Tibial artery (tissue), 4 donors: Measurements from ENCODE around the gene APOBEC3B.
"Not testable (repeated sequence)": the region's sequence is repeated elsewhere in the genome, so short reads cannot be mapped to it uniquely, and the experiment has no call there.

Experiments used
- DNase-seq, 2 donors: peaks; one replicate each; pipeline ENCODE4 v3.0.0-alpha.2; 2019
- H3K27ac ChIP-seq, 2 donors: fragments of 200-600 bp; sonication (generic) in 1 of 2; 1 replicate in 1 of 2; 2 replicates in 1 of 2; pipeline ENCODE4 v1.5.1; 2018 to 2019; ENCODE audit warnings: mild to moderate bottlenecking in 1 of 2
- H3K27me3 ChIP-seq, 2 donors: fragments of 200-600 bp; sonication (generic) in 1 of 2; one replicate each; pipeline versions ENCODE4 v1.5.1 to v1.6.0; 2016 to 2019
- H3K36me3 ChIP-seq, 3 donors: fragments of 200-600 bp; sonication (generic) in 2 of 3; one replicate each; pipeline ENCODE4 v1.5.1; 2016 to 2019; ENCODE audit warnings: mild to moderate bottlenecking in 2 of 3
- H3K4me1 ChIP-seq, 4 donors: fragments of 200-600 bp; sonication (generic) in 2 of 4; 1 replicate in 3 of 4; 2 replicates in 1 of 4; pipeline ENCODE4 v1.5.1; 2016 to 2019
- H3K4me3 ChIP-seq, 2 donors: fragments of 200-600 bp; sonication (generic) in 1 of 2; 1 replicate in 1 of 2; 2 replicates in 1 of 2; pipeline ENCODE4 v1.5.1; 2018 to 2019; ENCODE audit warnings: mild to moderate bottlenecking in 2 of 2
- H3K9me3 ChIP-seq, 3 donors: fragments of 200-600 bp; sonication (generic) in 1 of 3; one replicate each; pipeline ENCODE4 v1.5.1; 2016 to 2019
- CTCF ChIP-seq, 2 experiments: fragments of 200-600 bp in 1 of 2; fragments of 450-650 bp in 1 of 2; IDR thresholded peaks; one replicate each; pipeline ENCODE4 v1.5.1; 2017 to 2019; ENCODE audit warnings: antibody characterized with exemption in 2 of 2, mild to moderate bottlenecking in 1 of 2, moderate library complexity in 1 of 2
- intact Hi-C: fragments of 100-400 bp; cut with DNase I; formaldehyde crosslinking; loops from one replicate; pipeline ENCODE4 v1.15.0; 2023; ENCODE audit warnings: low total_unique reads

The APOBEC3B gene

GRCh38 chr22:38955926-38956325, 26.2 kb upstream of the APOBEC3B start:
- H3K27ac ChIP-seq = no peak overlapping the region
- no peak for TF ChIP-seq CTCF (IDR thresholded peaks at IDR 0.05)
- H3K4me1 ChIP-seq = no peaks in the 10 kb centered on the region
- H3K9me3 ChIP-seq = no peaks in the 10 kb centered on the region
- no peak overlapping the region for H3K4me3 ChIP-seq
- intact Hi-C loops = no loop called here
- H3K27me3 ChIP-seq = peaks cover 0 to 22% of the 10 kb centered on the region in 2 donors
- peak in 1 of 2 donors; percentile 45 for DNase-seq
- H3K36me3 ChIP-seq = no peaks in the 10 kb centered on the region

DNA sequence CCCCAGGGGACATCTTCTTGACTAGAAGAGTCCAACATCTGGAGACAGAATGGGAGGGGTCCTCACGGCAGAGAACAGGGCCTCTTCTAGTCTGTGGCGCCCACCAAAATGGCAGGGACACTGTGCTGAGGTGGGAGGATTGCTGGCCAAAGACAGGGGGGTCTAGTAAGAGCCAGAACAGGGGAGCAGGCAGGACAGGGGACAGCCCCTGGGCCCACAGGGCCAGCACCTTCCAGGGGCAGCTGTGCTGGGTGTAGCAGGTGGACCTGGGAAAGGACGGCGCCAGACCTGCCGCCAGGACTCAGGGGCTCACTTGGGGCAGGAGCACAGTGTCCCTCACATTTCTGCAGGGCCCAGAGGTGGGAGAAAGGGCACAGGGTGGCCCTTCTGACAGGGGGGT, 25.6 kb upstream of the APOBEC3B start:
- H3K4me3 ChIP-seq = no peak overlapping the region
- no peaks in the 10 kb centered on the region for H3K36me3 ChIP-seq
- intact Hi-C loops = no loop called here
- no peaks in the 10 kb centered on the region for H3K9me3 ChIP-seq
- no peak for TF ChIP-seq CTCF (IDR thresholded peaks at IDR 0.05)
- peak in 1 of 2 donors; percentile 41 for DNase-seq
- H3K4me1 ChIP-seq = no peaks in the 10 kb centered on the region
- H3K27me3 ChIP-seq = peaks cover 0 to 22% of the 10 kb centered on the region in 2 donors
- no peak overlapping the region for H3K27ac ChIP-seq

DNA sequence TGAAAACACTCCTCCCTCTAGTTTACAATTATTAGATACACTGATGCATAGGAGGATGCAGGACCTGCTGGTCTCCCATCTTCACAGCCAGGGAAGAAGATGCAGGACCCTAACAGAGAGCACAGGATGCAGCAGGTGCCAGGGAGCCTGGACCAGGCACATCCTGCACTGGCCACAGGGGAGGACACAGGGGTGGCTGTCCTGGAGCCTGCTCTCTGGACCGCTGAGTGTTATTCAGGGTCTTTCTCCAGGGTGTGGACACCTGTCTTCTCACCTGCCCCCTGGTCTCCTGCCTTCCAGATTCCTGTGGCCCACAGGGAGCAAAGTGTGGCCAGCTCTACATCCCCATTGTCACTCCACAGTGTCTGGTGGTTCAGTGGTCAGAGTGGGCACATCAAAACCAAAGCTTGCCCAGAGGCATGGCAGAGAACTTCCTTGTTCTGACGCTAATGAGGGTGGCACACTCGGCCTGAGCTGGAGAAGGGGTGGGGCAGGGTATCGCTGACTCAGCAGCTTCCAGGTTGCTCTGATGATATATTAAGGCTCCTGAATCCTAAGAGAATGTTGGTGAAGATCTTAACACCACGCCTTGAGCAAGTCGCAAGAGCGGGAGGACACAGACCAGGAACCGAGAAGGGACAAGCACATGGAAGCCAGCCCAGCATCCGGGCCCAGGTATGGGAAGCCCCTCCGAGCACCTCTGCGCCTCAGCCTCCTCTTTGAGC, 24.9 kb upstream of the APOBEC3B start, which contains the start of gene APOBEC3A:
Gene APOBEC3A, plus strand, starts transcription at position 564 of the 725 bp plus-strand sequence. Its CDS starts 83 bp downstream, at position 647.
- Histone ChIP-seq H3K36me3 (no peaks in the 10 kb centered on the region), H3K9me3 (no peaks in the 10 kb centered on the region), H3K4me3 (no peak within 1 kb of the TSS), H3K27me3 (peaks cover 0 to 22% of the 10 kb centered on the region in 2 donors), H3K27ac (no peak within 1 kb of the TSS), H3K4me1 (no peaks in the 10 kb centered on the region)
- no peak for TF ChIP-seq CTCF (IDR thresholded peaks at IDR 0.05)
- DNase-seq = peak; percentile 43 to 51
- intact Hi-C loops = no loop called here

DNA sequence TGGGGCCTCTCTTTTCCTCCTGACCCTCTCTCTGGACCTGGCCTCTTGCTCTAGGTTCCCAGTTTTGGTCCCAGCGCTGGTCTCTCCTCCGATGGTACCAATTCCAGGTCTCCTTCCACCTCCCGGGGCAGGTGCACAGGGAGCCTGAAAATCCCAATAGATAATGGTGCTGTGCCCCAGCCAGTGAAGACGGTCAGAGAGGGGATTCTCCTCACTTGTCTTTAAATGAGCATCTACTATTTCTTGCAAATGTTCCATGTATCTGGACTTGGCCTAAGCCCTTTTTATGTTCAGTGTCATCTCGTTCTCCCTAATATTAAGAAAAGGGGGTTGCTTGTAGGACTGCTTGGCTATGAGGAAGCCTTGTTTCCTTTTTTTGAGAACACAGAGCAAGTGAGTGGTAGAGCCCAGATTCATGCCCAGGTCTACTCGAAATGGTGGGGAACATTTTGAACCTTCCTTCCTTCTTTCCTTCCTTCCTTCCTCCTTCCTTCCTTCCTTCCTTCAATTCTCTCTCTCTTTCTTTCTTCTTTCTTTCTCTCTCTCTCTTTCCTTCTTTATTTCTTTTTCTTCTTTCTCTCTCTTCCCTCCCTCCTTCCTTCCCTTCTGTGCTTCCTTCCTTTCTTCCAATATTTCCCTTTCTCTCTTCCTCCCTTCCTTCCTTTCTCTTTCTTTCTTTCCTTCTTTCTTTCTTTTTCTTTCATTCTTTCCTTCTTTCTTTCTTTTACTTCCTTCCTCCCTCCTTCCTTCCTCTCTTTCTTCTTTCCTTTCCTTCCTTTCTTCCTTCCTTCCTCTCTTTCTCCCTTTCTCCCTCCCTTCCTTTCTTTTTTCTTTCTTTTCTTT, 24.1 kb upstream of the APOBEC3B start:
- peaks cover 0 to 22% of the 10 kb centered on the region in 2 donors for H3K27me3 ChIP-seq
- H3K9me3 ChIP-seq = no peaks in the 10 kb centered on the region
- H3K27ac ChIP-seq = no peak overlapping the region
- TF ChIP-seq CTCF (IDR thresholded peaks at IDR 0.05) = no peak
- no peak for DNase-seq
- H3K4me1 ChIP-seq = no peaks in the 10 kb centered on the region
- H3K4me3 ChIP-seq = no peak overlapping the region
- intact Hi-C loops = no loop called here
- no peaks in the 10 kb centered on the region for H3K36me3 ChIP-seq

- DNase-seq, intact Hi-C loops, H3K36me3 ChIP-seq, H3K27ac ChIP-seq, H3K4me3 ChIP-seq, H3K4me1 ChIP-seq, H3K9me3 ChIP-seq: not testable (repeated sequence)
- peaks cover 0 to 17% of the 10 kb centered on the region in 2 donors for H3K27me3 ChIP-seq
Measured at GRCh38 chr22:38958651-38958943, 23.6 kb upstream of the APOBEC3B start.

- Histone ChIP-seq H3K9me3 (no peaks in the 10 kb centered on the region), H3K27me3 (peaks cover 0 to 14% of the 10 kb centered on the region in 2 donors), H3K4me1 (no peaks in the 10 kb centered on the region), H3K36me3 (no peaks in the 10 kb centered on the region), H3K27ac (no peak overlapping the region), H3K4me3 (no peak overlapping the region)
- no peak for TF ChIP-seq CTCF (IDR thresholded peaks at IDR 0.05)
- DNase-seq = no peak
- intact Hi-C loops = no loop called here
Measured at GRCh38 chr22:38959590-38959989, 22.6 kb upstream of the APOBEC3B start.

DNA sequence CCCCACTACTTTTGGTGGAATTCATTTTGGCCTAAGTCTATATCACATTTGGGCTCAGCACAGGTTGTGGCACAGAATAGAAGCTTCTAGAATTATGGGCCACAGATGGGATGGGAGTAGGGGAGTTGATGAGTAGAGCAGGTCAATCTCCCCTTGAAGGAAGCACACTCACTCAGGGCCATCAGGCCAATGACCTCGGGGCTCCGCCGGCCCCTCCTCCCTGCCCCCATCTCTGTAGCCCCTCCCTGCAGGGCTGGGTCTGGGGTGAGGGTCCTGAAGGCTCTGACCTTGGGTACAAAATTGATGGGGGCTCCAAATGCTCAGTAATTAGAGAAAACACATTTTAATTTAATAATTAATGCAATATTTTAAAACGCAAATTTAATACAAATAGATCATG, 21.5 kb upstream of the APOBEC3B start:
- H3K27me3 ChIP-seq, H3K4me1 ChIP-seq, H3K36me3 ChIP-seq, H3K9me3 ChIP-seq, DNase-seq, intact Hi-C loops, H3K27ac ChIP-seq, H3K4me3 ChIP-seq: not testable (repeated sequence)

DNA sequence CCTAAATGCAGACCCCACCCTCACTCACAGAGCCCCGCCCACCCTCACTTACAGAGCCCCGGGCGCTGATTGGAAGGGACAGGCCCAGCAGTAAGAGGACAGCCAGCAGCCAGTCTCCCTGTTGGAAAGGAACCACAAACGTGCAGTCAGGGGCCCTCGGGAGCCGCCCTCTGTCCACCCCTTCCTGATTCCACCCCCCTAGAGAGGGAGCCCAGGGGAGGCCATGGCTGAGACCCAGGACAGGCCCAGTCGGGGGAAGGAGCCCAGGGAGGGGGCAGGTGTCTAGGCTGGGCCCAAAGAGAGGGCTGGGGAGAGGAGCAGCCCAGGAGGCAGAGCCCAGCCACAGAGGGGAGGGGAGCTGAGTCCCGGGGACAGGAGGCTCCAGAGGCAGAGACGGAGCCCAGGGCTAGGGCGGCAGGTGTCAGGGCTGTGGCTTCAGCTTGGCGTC, 18.8 kb upstream of the APOBEC3B start:
- DNase-seq, H3K27ac ChIP-seq, H3K36me3 ChIP-seq, intact Hi-C loops, H3K4me3 ChIP-seq, H3K9me3 ChIP-seq, H3K4me1 ChIP-seq: not testable (repeated sequence)
- peaks cover 0 to 26% of the 10 kb centered on the region in 2 donors for H3K27me3 ChIP-seq
